IMR-90 (cell line): ENCODE data around the gene LSM12.

Experiments
- FOS ChIP-seq: fragments of 150-350 bp; IDR thresholded peaks from 2 replicates; pipeline ENCODE4 v1.6.1; 2016; ENCODE audit warnings: low read depth, low read length
- MAFK ChIP-seq: IDR thresholded peaks from 2 replicates; pipeline ENCODE4 v1.6.1; 2012; ENCODE audit warnings: low read depth, low read length, improper control_type of control experiment
- MAZ ChIP-seq: IDR thresholded peaks from 2 replicates; pipeline ENCODE4 v1.6.1; 2012; ENCODE audit warnings: low read depth, mild to moderate bottlenecking, low read length, improper control_type of control experiment, moderate library complexity, borderline replicate concordance
- MXI1 ChIP-seq: IDR thresholded peaks from 2 replicates; pipeline ENCODE4 v1.6.1; 2012; ENCODE audit warnings: low read depth, mild to moderate bottlenecking, low read length, moderate library complexity, borderline replicate concordance
- POLR2A ChIP-seq: IDR thresholded peaks from 2 replicates; pipeline ENCODE4 v1.6.1; 2012; ENCODE audit warnings: mild to moderate bottlenecking, low read depth, low read length
- RAD21 ChIP-seq: IDR thresholded peaks from 2 replicates; pipeline ENCODE4 v1.6.1; 2012; ENCODE audit warnings: low read length, improper control_type of control experiment
- RFX5 ChIP-seq: IDR thresholded peaks from 2 replicates; pipeline ENCODE4 v1.8.0; 2012; ENCODE audit warnings: low read depth, mild to moderate bottlenecking, low read length, moderate library complexity
- SMC3 ChIP-seq: fragments of 150-350 bp; IDR thresholded peaks from 2 replicates; pipeline ENCODE4 v1.6.1; 2016; ENCODE audit warnings: low read depth, mild to moderate bottlenecking, antibody characterized with exemption, low read length, moderate library complexity
- TF ChIP-seq, protein P1 (sequence below): conservative IDR thresholded peaks from 2 replicates; pipeline ENCODE4 v1.5.1; 2012; ENCODE audit warnings: mild to moderate bottlenecking, low read depth, low read length, improper control_type of control experiment
- TF ChIP-seq, protein P2 (sequence below): fragments of 150-350 bp; IDR thresholded peaks from 2 replicates; pipeline ENCODE4 v1.6.1; 2017; ENCODE audit warnings: mild to moderate bottlenecking, antibody characterized with exemption, low read length, low read depth

DNA sequence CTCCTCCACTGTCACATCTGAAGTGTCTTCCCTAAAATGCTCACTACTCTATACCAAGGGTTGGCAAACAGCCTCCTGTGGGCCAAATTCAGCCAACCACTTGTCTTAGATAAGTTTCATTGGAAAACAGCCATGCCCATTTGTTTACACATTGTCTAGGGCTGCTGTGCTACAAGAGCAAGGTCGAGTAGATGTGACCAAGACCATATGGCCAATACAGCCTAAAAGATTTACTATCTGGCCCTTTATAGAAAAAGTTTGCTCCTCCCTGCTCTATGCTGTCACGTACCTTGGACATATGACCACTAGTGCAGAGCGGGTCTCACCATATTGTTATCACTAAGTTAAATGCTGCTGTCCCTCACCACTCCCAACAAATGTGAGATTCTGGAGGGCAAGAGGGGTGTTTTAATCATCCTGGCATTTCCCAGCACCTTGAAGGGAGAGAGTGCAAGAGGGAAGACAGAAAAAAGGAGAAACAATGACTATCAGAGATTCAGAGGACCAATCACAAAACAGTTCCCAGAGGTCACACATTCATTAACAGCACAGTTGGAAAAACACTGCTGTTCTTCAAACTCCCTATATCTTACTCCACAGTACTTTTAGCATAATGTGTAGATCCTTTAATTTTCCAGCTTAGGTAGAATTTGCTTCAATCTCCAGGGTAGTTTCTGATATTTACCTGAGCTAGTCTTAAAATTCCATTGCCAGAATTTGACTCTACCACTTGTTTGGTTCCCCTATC, 13.2 kb downstream of the LSM12 start:
- no peak for TF ChIP-seq RAD21
- TF ChIP-seq, protein P1, sequence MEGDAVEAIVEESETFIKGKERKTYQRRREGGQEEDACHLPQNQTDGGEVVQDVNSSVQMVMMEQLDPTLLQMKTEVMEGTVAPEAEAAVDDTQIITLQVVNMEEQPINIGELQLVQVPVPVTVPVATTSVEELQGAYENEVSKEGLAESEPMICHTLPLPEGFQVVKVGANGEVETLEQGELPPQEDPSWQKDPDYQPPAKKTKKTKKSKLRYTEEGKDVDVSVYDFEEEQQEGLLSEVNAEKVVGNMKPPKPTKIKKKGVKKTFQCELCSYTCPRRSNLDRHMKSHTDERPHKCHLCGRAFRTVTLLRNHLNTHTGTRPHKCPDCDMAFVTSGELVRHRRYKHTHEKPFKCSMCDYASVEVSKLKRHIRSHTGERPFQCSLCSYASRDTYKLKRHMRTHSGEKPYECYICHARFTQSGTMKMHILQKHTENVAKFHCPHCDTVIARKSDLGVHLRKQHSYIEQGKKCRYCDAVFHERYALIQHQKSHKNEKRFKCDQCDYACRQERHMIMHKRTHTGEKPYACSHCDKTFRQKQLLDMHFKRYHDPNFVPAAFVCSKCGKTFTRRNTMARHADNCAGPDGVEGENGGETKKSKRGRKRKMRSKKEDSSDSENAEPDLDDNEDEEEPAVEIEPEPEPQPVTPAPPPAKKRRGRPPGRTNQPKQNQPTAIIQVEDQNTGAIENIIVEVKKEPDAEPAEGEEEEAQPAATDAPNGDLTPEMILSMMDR: no peak
- TF ChIP-seq, protein P2, sequence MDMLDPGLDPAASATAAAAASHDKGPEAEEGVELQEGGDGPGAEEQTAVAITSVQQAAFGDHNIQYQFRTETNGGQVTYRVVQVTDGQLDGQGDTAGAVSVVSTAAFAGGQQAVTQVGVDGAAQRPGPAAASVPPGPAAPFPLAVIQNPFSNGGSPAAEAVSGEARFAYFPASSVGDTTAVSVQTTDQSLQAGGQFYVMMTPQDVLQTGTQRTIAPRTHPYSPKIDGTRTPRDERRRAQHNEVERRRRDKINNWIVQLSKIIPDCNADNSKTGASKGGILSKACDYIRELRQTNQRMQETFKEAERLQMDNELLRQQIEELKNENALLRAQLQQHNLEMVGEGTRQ: no peak
- no peak for TF ChIP-seq SMC3
- no peak for TF ChIP-seq MXI1
- TF ChIP-seq FOS: no peak
- no peak for TF ChIP-seq POLR2A
- TF ChIP-seq MAFK: no peak
- no peak for TF ChIP-seq RFX5
- TF ChIP-seq MAZ: no peak
